ENCODE data around the gene TIMM8A. TPM values are rescaled to one million over a fixed set of nuclear protein-coding genes. Genes with fewer than 3 reads are reported as not detected.

The TIMM8A gene
- polyA plus RNA-seq, 1 of the 3 experiments (the other 2 are of a cell fraction), result 14.2 TPM

DNA sequence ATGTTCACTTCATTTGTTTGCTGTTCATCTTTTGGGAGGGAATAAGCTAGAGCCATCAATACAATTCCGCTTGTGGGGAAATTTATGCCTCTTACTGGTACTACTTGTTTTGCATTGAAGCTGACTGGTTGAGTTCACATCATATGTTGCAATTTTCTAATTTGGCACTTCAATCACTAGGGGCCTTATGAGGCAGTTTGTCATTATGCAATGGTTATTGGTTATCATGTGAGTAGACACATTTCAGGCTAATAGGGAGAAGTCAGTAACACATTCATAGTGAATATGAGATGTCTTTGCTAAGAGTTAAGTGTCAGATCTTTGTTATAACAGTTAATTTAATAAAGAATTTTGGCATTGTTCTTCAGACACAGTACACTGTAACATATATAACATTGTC, 47.2 kb upstream of the TIMM8A start:
- 100% methylated on average over 1 of the region's 1 CpG for WGBS (ENCODE audit: low lambda C conversion rate)
- Histone ChIP-seq H3K9me2 (no peaks in the 10 kb centered on the region), H3K27me3 (ENCODE audit: insufficient read depth) (no peaks in the 10 kb centered on the region), H3K4me1 (ENCODE audit: control insufficient read depth in 1 of 2, insufficient read depth in 2 of 2, low read depth in 1 of 2, low read length in 1 of 2) (peaks cover 4 to 10% of the 10 kb centered on the region in 2 experiments; a peak in 2 of 4 replicates), H3K79me2 (ENCODE audit: insufficient read depth) (peaks cover 22% of the 10 kb centered on the region; the same call in 1 of the 2 replicates), H3K9ac (no peak overlapping the region), H3K4me2 (no peak overlapping the region), H3K36me3 (replicated peaks in 1 of 2; ENCODE audit: control insufficient read depth in 1 of 2, insufficient read depth in 2 of 2, low read length in 1 of 2) (peaks cover 35 to 37% of the 10 kb centered on the region in 2 experiments), H2AFZ (ENCODE audit: low read depth) (no peak overlapping the region), H3K9me3 (no peaks in the 10 kb centered on the region), H3F3A (replicated peaks; ENCODE audit: insufficient read depth) (peaks cover 39% of the 10 kb centered on the region), H3K4me3 (ENCODE audit: low read depth in 2 of 2, low read length in 1 of 2) (no peak overlapping the region), H4K20me1 (ENCODE audit: insufficient read depth) (peaks cover 5% of the 10 kb centered on the region), H3K27ac (ENCODE audit: low read depth in 2 of 2, low read length in 1 of 2) (no peak overlapping the region)
- POLR2A ChIA-PET, result interaction anchor here (1.0 kb wide), 1 partner anchor 298 kb away, joined by 4 read pairs; the partner anchor contains the start of gene CENPI
- TF ChIP-seq EZH2phosphoT487 (IDR thresholded peaks at IDR 0.05; ENCODE audit: borderline replicate concordance, low read depth) (no peak), CHD2 (IDR thresholded peaks at IDR 0.05; ENCODE audit: low read length, partially characterized antibody) (no peak), NRF1 (IDR thresholded peaks at IDR 0.05; ENCODE audit: low read depth, low read length) (no peak), GABPA (IDR thresholded peaks at IDR 0.05; ENCODE audit: low read depth) (no peak), SMC3 (IDR thresholded peaks at IDR 0.05; ENCODE audit: low read depth, low read length) (no peak), JUND (IDR thresholded peaks at IDR 0.05) (no peak), FOXM1 (IDR thresholded peaks at IDR 0.05; ENCODE audit: low read depth) (no peak), RXRA (IDR thresholded peaks at IDR 0.05; ENCODE audit: borderline replicate concordance, low read depth) (no peak), SIN3A (IDR thresholded peaks at IDR 0.05; ENCODE audit: borderline replicate concordance, low read depth, low read length) (no peak), TAF1 (IDR thresholded peaks at IDR 0.05; ENCODE audit: borderline replicate concordance, low read depth, low read length) (no peak)
- TF ChIP-seq, protein P1, sequence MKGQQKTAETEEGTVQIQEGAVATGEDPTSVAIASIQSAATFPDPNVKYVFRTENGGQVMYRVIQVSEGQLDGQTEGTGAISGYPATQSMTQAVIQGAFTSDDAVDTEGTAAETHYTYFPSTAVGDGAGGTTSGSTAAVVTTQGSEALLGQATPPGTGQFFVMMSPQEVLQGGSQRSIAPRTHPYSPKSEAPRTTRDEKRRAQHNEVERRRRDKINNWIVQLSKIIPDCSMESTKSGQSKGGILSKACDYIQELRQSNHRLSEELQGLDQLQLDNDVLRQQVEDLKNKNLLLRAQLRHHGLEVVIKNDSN (IDR thresholded peaks at IDR 0.05; ENCODE audit: borderline replicate concordance, low read depth), result no peak
- TF ChIP-seq, protein P2, sequence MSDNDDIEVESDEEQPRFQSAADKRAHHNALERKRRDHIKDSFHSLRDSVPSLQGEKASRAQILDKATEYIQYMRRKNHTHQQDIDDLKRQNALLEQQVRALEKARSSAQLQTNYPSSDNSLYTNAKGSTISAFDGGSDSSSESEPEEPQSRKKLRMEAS (IDR thresholded peaks at IDR 0.05; ENCODE audit: low read depth), result no peak
- TF ChIP-seq, protein P3, sequence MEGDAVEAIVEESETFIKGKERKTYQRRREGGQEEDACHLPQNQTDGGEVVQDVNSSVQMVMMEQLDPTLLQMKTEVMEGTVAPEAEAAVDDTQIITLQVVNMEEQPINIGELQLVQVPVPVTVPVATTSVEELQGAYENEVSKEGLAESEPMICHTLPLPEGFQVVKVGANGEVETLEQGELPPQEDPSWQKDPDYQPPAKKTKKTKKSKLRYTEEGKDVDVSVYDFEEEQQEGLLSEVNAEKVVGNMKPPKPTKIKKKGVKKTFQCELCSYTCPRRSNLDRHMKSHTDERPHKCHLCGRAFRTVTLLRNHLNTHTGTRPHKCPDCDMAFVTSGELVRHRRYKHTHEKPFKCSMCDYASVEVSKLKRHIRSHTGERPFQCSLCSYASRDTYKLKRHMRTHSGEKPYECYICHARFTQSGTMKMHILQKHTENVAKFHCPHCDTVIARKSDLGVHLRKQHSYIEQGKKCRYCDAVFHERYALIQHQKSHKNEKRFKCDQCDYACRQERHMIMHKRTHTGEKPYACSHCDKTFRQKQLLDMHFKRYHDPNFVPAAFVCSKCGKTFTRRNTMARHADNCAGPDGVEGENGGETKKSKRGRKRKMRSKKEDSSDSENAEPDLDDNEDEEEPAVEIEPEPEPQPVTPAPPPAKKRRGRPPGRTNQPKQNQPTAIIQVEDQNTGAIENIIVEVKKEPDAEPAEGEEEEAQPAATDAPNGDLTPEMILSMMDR (IDR thresholded peaks at IDR 0.05), result no peak
- TF ChIP-seq, protein P4, sequence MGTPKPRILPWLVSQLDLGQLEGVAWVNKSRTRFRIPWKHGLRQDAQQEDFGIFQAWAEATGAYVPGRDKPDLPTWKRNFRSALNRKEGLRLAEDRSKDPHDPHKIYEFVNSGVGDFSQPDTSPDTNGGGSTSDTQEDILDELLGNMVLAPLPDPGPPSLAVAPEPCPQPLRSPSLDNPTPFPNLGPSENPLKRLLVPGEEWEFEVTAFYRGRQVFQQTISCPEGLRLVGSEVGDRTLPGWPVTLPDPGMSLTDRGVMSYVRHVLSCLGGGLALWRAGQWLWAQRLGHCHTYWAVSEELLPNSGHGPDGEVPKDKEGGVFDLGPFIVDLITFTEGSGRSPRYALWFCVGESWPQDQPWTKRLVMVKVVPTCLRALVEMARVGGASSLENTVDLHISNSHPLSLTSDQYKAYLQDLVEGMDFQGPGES (IDR thresholded peaks at IDR 0.05; ENCODE audit: low read depth, low read length), result no peak
- TF ChIP-seq, protein P5, sequence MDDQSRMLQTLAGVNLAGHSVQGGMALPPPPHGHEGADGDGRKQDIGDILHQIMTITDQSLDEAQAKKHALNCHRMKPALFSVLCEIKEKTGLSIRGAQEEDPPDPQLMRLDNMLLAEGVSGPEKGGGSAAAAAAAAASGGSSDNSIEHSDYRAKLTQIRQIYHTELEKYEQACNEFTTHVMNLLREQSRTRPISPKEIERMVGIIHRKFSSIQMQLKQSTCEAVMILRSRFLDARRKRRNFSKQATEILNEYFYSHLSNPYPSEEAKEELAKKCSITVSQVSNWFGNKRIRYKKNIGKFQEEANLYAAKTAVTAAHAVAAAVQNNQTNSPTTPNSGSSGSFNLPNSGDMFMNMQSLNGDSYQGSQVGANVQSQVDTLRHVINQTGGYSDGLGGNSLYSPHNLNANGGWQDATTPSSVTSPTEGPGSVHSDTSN (IDR thresholded peaks at IDR 0.05), result no peak
- DNase-seq, result no peak
- CTCF ChIA-PET, result no interaction called here

Measured in SK-N-SH (cell line).